ENCODE data around the gene SCYGR3. TPM values are rescaled to one million over a fixed set of nuclear protein-coding genes. Genes with fewer than 3 reads are reported as not detected.

The SCYGR3 gene
- total RNA-seq, 2 donors from 2014 or later: not detected

- Mint-ChIP-seq H3K27me3 (peaks cover 10 to 41% of the 10 kb centered on the region in 2 donors), H3K9me3 (no peaks in the 10 kb centered on the region), H3K4me1 (ENCODE audit: low read depth in 2 of 2) (no peaks in the 10 kb centered on the region), H3K4me3 (no peak overlapping the region), H3K36me3 (no peaks in the 10 kb centered on the region), H3K27ac (no peak overlapping the region)
- ATAC-seq (no peak), DNase-seq (ENCODE audit: low spot score) (no peak)
Observed at GRCh38 chr2:227626580-227627151, 12.0 kb upstream of the SCYGR3 start.

GRCh38 chr2:227625420-227625819 lies 10.8 kb upstream of the SCYGR3 start:
- H3K27ac Mint-ChIP-seq: no peak overlapping the region
- no peaks in the 10 kb centered on the region for H3K4me1 Mint-ChIP-seq (ENCODE audit: low read depth in 2 of 2)
- ATAC-seq: no peak
- no peak for DNase-seq (ENCODE audit: low spot score)
- no peaks in the 10 kb centered on the region for H3K9me3 Mint-ChIP-seq
- H3K27me3 Mint-ChIP-seq: peaks cover 5 to 33% of the 10 kb centered on the region in 2 donors
- no peaks in the 10 kb centered on the region for H3K36me3 Mint-ChIP-seq
- H3K4me3 Mint-ChIP-seq: no peak overlapping the region

GRCh38 chr2:227623226-227623625 lies 8.6 kb upstream of the SCYGR3 start:
- H3K4me3 Mint-ChIP-seq: no peak overlapping the region
- H3K9me3 Mint-ChIP-seq: no peaks in the 10 kb centered on the region
- H3K27ac Mint-ChIP-seq: no peak overlapping the region
- no peaks in the 10 kb centered on the region for H3K36me3 Mint-ChIP-seq
- no peaks in the 10 kb centered on the region for H3K4me1 Mint-ChIP-seq (ENCODE audit: low read depth in 2 of 2)
- peaks cover 5 to 30% of the 10 kb centered on the region in 2 donors for H3K27me3 Mint-ChIP-seq
- ATAC-seq (no peak), DNase-seq (ENCODE audit: low spot score) (no peak)

- Mint-ChIP-seq H3K27ac (no peak within 1 kb of the TSS), H3K4me3 (no peak within 1 kb of the TSS), H3K9me3 (no peaks in the 10 kb centered on the region), H3K4me1 (ENCODE audit: low read depth in 2 of 2) (no peaks in the 10 kb centered on the region), H3K36me3 (no peaks in the 10 kb centered on the region), H3K27me3 (peaks cover 12 to 22% of the 10 kb centered on the region in 2 donors)
- no peak for DNase-seq (ENCODE audit: low spot score)
- no peak for ATAC-seq
Observed at GRCh38 chr2:227617316-227618230, 2.9 kb upstream of the SCYGR3 start, which contains the start of gene SCYGR4. TSS of gene SCYGR4 (plus strand) at chr2:227617498. CDS start at chr2:227617498, 0 bp downstream.

GRCh38 chr2:227616631-227617030 lies 2.0 kb upstream of the SCYGR3 start:
- Mint-ChIP-seq H3K27me3 (peaks cover 13 to 29% of the 10 kb centered on the region in 2 donors), H3K4me1 (ENCODE audit: low read depth in 2 of 2) (no peaks in the 10 kb centered on the region), H3K9me3 (no peaks in the 10 kb centered on the region), H3K36me3 (no peaks in the 10 kb centered on the region), H3K4me3 (no peak overlapping the region), H3K27ac (no peak overlapping the region)
- ATAC-seq (no peak), DNase-seq (ENCODE audit: low spot score) (no peak)

GRCh38 chr2:227615906-227616305 lies 1.3 kb upstream of the SCYGR3 start:
- Mint-ChIP-seq H3K27me3 (peaks cover 13 to 24% of the 10 kb centered on the region in 2 donors), H3K4me1 (ENCODE audit: low read depth in 2 of 2) (no peaks in the 10 kb centered on the region), H3K27ac (no peak overlapping the region), H3K9me3 (no peaks in the 10 kb centered on the region), H3K36me3 (no peaks in the 10 kb centered on the region), H3K4me3 (no peak overlapping the region)
- DNase-seq (ENCODE audit: low spot score) (no peak), ATAC-seq (no peak)

- Mint-ChIP-seq H3K4me3 (no peak overlapping the region), H3K27ac (no peak overlapping the region), H3K36me3 (no peaks in the 10 kb centered on the region), H3K9me3 (no peaks in the 10 kb centered on the region), H3K4me1 (ENCODE audit: low read depth in 2 of 2) (no peaks in the 10 kb centered on the region), H3K27me3 (peaks cover 15 to 27% of the 10 kb centered on the region in 2 donors)
- no peak for DNase-seq (ENCODE audit: low spot score)
- no peak for ATAC-seq
Observed at GRCh38 chr2:227615181-227615580, 541 bp upstream of the SCYGR3 start.

- H3K4me1 Mint-ChIP-seq (ENCODE audit: low read depth in 2 of 2): peaks cover 0 to under 1% of the 10 kb centered on the region in 2 donors
- H3K9me3 Mint-ChIP-seq: no peaks in the 10 kb centered on the region
- no peak overlapping the region for H3K27ac Mint-ChIP-seq
- DNase-seq (ENCODE audit: low spot score): no peak
- H3K4me3 Mint-ChIP-seq: no peak overlapping the region
- H3K27me3 Mint-ChIP-seq: peaks cover 20 to 32% of the 10 kb centered on the region in 2 donors
- no peak for ATAC-seq
- no peaks in the 10 kb centered on the region for H3K36me3 Mint-ChIP-seq
Observed at GRCh38 chr2:227614246-227614645, 394 bp downstream of the SCYGR3 start.

- DNase-seq (ENCODE audit: low spot score) (no peak), ATAC-seq (no peak)
- Mint-ChIP-seq H3K36me3 (no peaks in the 10 kb centered on the region), H3K9me3 (no peaks in the 10 kb centered on the region), H3K4me3 (no peak overlapping the region), H3K27ac (no peak overlapping the region), H3K4me1 (ENCODE audit: low read depth in 2 of 2) (peaks cover 0 to 3% of the 10 kb centered on the region in 2 donors), H3K27me3 (peaks cover 22 to 32% of the 10 kb centered on the region in 2 donors)
Observed at GRCh38 chr2:227613272-227613660, 1.4 kb downstream of the SCYGR3 start.

GRCh38 chr2:227612546-227613271 lies 1.9 kb downstream of the SCYGR3 start:
- DNase-seq (ENCODE audit: low spot score): no peak
- no peaks in the 10 kb centered on the region for H3K36me3 Mint-ChIP-seq
- no peaks in the 10 kb centered on the region for H3K9me3 Mint-ChIP-seq
- H3K4me3 Mint-ChIP-seq: no peak overlapping the region
- H3K4me1 Mint-ChIP-seq (ENCODE audit: low read depth in 2 of 2): peaks cover 0 to 3% of the 10 kb centered on the region in 2 donors
- ATAC-seq: no peak
- H3K27me3 Mint-ChIP-seq: peaks cover 22 to 32% of the 10 kb centered on the region in 2 donors
- H3K27ac Mint-ChIP-seq: no peak overlapping the region

- DNase-seq (ENCODE audit: low spot score) (no peak), ATAC-seq (no peak)
- H3K4me3 Mint-ChIP-seq: no peak overlapping the region
- H3K9me3 Mint-ChIP-seq: no peaks in the 10 kb centered on the region
- H3K27me3 Mint-ChIP-seq: peaks cover 19 to 28% of the 10 kb centered on the region in 2 donors
- no peaks in the 10 kb centered on the region for H3K36me3 Mint-ChIP-seq
- H3K4me1 Mint-ChIP-seq (ENCODE audit: low read depth in 2 of 2): peaks cover 0 to 3% of the 10 kb centered on the region in 2 donors
- no peak overlapping the region for H3K27ac Mint-ChIP-seq
Observed at GRCh38 chr2:227610123-227610522, 4.5 kb downstream of the SCYGR3 start.

GRCh38 chr2:227608561-227609338 lies 5.9 kb downstream of the SCYGR3 start:
- Mint-ChIP-seq H3K4me3 (no peak overlapping the region), H3K9me3 (no peaks in the 10 kb centered on the region), H3K27ac (no peak overlapping the region), H3K27me3 (peaks cover 19 to 31% of the 10 kb centered on the region in 2 donors), H3K36me3 (no peaks in the 10 kb centered on the region), H3K4me1 (ENCODE audit: low read depth in 2 of 2) (peaks cover 0 to 3% of the 10 kb centered on the region in 2 donors)
- no peak for DNase-seq (ENCODE audit: low spot score)
- ATAC-seq: no peak

GRCh38 chr2:227607941-227608340 lies 6.7 kb downstream of the SCYGR3 start:
- no peaks in the 10 kb centered on the region for H3K36me3 Mint-ChIP-seq
- peaks cover 0 to 3% of the 10 kb centered on the region in 2 donors for H3K4me1 Mint-ChIP-seq (ENCODE audit: low read depth in 2 of 2)
- H3K4me3 Mint-ChIP-seq: no peak overlapping the region
- H3K9me3 Mint-ChIP-seq: no peaks in the 10 kb centered on the region
- no peak for ATAC-seq
- DNase-seq (ENCODE audit: low spot score): no peak
- peaks cover 21 to 39% of the 10 kb centered on the region in 2 donors for H3K27me3 Mint-ChIP-seq
- no peak overlapping the region for H3K27ac Mint-ChIP-seq

All from natural killer cell treated with Interleukin-12 subunit alpha and Interleukin-12 subunit beta and Interleukin-15 and Interleukin-18, amount 100 ng/mL, for 72 hours (primary cell).